Ascending aorta (tissue), 2 donors: ENCODE data around the gene RTN1. TPM values are rescaled to one million over a fixed set of nuclear protein-coding genes. Genes with fewer than 3 reads are reported as not detected.

Source experiments
- DNase-seq, 2 donors: peaks; one replicate each; pipeline ENCODE4 v3.0.0-alpha.2; 2019; ENCODE audit warnings: low spot score in 2 of 2
- H3K27ac ChIP-seq, 2 donors: fragments of 200-600 bp; sonication (generic); one replicate each; pipeline ENCODE4 v1.5.1; 2016 to 2017; ENCODE audit warnings: mild to moderate bottlenecking in 1 of 2
- H3K27me3 ChIP-seq: fragments of 200-600 bp; sonication (generic); one replicate; pipeline ENCODE4 v1.5.1; 2017
- H3K36me3 ChIP-seq, 2 donors: fragments of 200-600 bp; sonication (generic); one replicate each; pipeline ENCODE4 v1.5.1; 2016
- H3K4me1 ChIP-seq, 2 donors: fragments of 200-600 bp; sonication (generic); one replicate each; pipeline ENCODE4 v1.5.1; 2016 to 2017; ENCODE audit warnings: mild to moderate bottlenecking in 1 of 2
- H3K4me3 ChIP-seq, 2 donors: fragments of 200-600 bp; sonication (generic); one replicate each; pipeline ENCODE4 v1.5.1; 2016 to 2017; ENCODE audit warnings: mild to moderate bottlenecking in 1 of 2
- H3K9me3 ChIP-seq, 2 donors: fragments of 200-600 bp; sonication (generic); one replicate each; pipeline ENCODE4 v1.5.1; 2016
- CTCF ChIP-seq, 3 experiments: fragments of 200-600 bp in 2 of 3; fragments of 450-650 bp in 1 of 3; sonication (generic) in 2 of 3; IDR thresholded peaks; one replicate each; pipeline ENCODE4 v1.5.1; 2016 to 2019; ENCODE audit warnings: antibody characterized with exemption in 3 of 3, mild to moderate bottlenecking in 1 of 3, moderate library complexity in 1 of 3
- intact Hi-C: fragments of 100-400 bp; cut with DNase I; formaldehyde crosslinking; loops from one replicate; pipeline ENCODE4 v1.15.1; 2023
- total RNA-seq: library from RNA; depleted of rRNA; stranded (reverse); fragments of >200 nt; gene quantifications from one replicate; pipeline ENCODE4 v1.1.0, GENCODE V29; 2016

The RTN1 gene
- total RNA-seq, 1 donor from 2014 or later, result 52.3 TPM

- Histone ChIP-seq H3K4me3 (no peak overlapping the region), H3K9me3 (no peaks in the 10 kb centered on the region), H3K36me3 (no peaks in the 10 kb centered on the region), H3K27me3 (no peaks in the 10 kb centered on the region), H3K4me1 (no peaks in the 10 kb centered on the region), H3K27ac (no peak overlapping the region)
- DNase-seq, result no peak
- TF ChIP-seq CTCF (IDR thresholded peaks at IDR 0.05), result no peak
- intact Hi-C loops, result no loop called here
Measured at GRCh38 chr14:59844186-59844812, 26.3 kb downstream of the RTN1 start.

- DNase-seq, result no peak
- H3K27me3 ChIP-seq, result no peaks in the 10 kb centered on the region
- no peaks in the 10 kb centered on the region for H3K4me1 ChIP-seq
- no peak for TF ChIP-seq CTCF (IDR thresholded peaks at IDR 0.05)
- intact Hi-C loops, result no loop called here
- no peak overlapping the region for H3K4me3 ChIP-seq
- H3K36me3 ChIP-seq, result no peaks in the 10 kb centered on the region
- H3K9me3 ChIP-seq, result no peaks in the 10 kb centered on the region
- H3K27ac ChIP-seq, result no peak overlapping the region
Measured at GRCh38 chr14:59836116-59836515, 34.5 kb downstream of the RTN1 start.

- no peaks in the 10 kb centered on the region for H3K36me3 ChIP-seq
- intact Hi-C loops, result no loop called here
- no peak for TF ChIP-seq CTCF (IDR thresholded peaks at IDR 0.05)
- no peaks in the 10 kb centered on the region for H3K27me3 ChIP-seq
- no peak overlapping the region for H3K4me3 ChIP-seq
- H3K9me3 ChIP-seq, result no peaks in the 10 kb centered on the region
- H3K27ac ChIP-seq, result no peak overlapping the region
- H3K4me1 ChIP-seq, result peaks cover 0 to 5% of the 10 kb centered on the region in 2 donors
- no peak for DNase-seq
Measured at GRCh38 chr14:59832653-59833294, 37.8 kb downstream of the RTN1 start.

GRCh38 chr14:59831121-59831730 lies 39.4 kb downstream of the RTN1 start:
- Histone ChIP-seq H3K4me1 (peaks cover 0 to 5% of the 10 kb centered on the region in 2 donors), H3K4me3 (no peak overlapping the region), H3K27me3 (no peaks in the 10 kb centered on the region), H3K9me3 (no peaks in the 10 kb centered on the region), H3K27ac (no peak overlapping the region), H3K36me3 (no peaks in the 10 kb centered on the region)
- no peak for DNase-seq
- no peak for TF ChIP-seq CTCF (IDR thresholded peaks at IDR 0.05)
- intact Hi-C loops, result no loop called here

GRCh38 chr14:59830338-59830734 lies 40.2 kb downstream of the RTN1 start:
- no peaks in the 10 kb centered on the region for H3K27me3 ChIP-seq
- intact Hi-C loops, result no loop called here
- no peak overlapping the region for H3K4me3 ChIP-seq
- no peaks in the 10 kb centered on the region for H3K36me3 ChIP-seq
- TF ChIP-seq CTCF (IDR thresholded peaks at IDR 0.05), result no peak
- peaks cover 0 to 5% of the 10 kb centered on the region in 2 donors for H3K4me1 ChIP-seq
- H3K9me3 ChIP-seq, result no peaks in the 10 kb centered on the region
- no peak for DNase-seq
- no peak overlapping the region for H3K27ac ChIP-seq
